Astrocyte of the spinal cord (primary cell): Measurements from ENCODE around the gene KMT5C.

Experiments used
- DNase-seq: peaks from one replicate; pipeline ENCODE4 v3.0.0; 2011; ENCODE audit warnings: low read depth, low spot score
- H3K4me3 ChIP-seq: 2 replicates; pipeline ENCODE4 v1.5.1; 2011; ENCODE audit warnings: low read depth, mild to moderate bottlenecking, low read length, moderate library complexity
- in situ Hi-C: cut with HindIII; loops from 2 replicates; pipeline ENCODE4 v1.10.0; 2017; ENCODE audit warnings: low sequenced_read_pairs
- TF ChIP-seq, protein P1 (sequence below): IDR thresholded peaks from 2 replicates; pipeline ENCODE4 v1.5.1; 2012; ENCODE audit warnings: low read depth, mild to moderate bottlenecking, low read length, inconsistent platforms

The KMT5C gene

DNA sequence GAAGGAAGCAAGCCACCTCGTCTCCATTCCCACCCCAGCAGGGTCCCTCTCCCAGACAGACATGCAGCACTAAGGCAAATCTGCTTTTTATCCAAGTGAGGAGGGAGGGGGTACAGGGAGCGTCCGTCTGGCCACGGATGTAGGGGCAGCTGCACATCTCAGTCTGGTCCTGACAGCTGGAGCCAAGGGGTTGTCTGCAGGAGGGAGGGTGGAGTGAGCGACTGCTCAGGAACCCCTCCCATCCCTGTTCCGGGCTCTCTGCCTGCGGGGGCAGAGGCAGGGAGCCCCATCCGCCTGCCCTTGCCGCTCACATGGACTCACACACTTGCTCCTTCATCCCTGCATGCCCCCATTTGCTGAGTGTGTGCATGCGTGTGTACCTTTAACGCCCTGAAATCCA lies 39.5 kb downstream of the KMT5C start:
- no peak for DNase-seq
- in situ Hi-C loops: no loop called here
- TF ChIP-seq, protein P1, sequence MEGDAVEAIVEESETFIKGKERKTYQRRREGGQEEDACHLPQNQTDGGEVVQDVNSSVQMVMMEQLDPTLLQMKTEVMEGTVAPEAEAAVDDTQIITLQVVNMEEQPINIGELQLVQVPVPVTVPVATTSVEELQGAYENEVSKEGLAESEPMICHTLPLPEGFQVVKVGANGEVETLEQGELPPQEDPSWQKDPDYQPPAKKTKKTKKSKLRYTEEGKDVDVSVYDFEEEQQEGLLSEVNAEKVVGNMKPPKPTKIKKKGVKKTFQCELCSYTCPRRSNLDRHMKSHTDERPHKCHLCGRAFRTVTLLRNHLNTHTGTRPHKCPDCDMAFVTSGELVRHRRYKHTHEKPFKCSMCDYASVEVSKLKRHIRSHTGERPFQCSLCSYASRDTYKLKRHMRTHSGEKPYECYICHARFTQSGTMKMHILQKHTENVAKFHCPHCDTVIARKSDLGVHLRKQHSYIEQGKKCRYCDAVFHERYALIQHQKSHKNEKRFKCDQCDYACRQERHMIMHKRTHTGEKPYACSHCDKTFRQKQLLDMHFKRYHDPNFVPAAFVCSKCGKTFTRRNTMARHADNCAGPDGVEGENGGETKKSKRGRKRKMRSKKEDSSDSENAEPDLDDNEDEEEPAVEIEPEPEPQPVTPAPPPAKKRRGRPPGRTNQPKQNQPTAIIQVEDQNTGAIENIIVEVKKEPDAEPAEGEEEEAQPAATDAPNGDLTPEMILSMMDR: no peak
- no peak overlapping the region for H3K4me3 ChIP-seq

DNA sequence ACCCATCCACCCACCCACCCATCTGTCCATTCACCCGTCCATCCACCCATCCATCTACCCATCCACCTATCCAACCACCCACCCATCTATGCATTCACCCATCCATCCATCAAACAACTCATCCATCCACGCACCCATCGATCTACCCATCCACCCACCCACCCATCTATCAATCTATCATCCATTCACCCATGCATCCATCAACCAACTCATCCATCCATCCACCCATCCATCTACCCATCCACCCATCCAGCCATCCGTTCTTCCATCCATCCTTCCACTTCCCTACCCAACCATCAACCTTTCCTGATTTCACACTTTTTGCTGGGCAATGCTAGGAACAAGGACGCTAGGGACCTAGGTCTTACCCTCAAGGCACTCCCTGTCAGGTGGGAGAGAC lies 42.3 kb downstream of the KMT5C start:
- in situ Hi-C loops: no loop called here
- TF ChIP-seq, protein P1: no peak
- H3K4me3 ChIP-seq: no peak overlapping the region
- no peak for DNase-seq

DNA sequence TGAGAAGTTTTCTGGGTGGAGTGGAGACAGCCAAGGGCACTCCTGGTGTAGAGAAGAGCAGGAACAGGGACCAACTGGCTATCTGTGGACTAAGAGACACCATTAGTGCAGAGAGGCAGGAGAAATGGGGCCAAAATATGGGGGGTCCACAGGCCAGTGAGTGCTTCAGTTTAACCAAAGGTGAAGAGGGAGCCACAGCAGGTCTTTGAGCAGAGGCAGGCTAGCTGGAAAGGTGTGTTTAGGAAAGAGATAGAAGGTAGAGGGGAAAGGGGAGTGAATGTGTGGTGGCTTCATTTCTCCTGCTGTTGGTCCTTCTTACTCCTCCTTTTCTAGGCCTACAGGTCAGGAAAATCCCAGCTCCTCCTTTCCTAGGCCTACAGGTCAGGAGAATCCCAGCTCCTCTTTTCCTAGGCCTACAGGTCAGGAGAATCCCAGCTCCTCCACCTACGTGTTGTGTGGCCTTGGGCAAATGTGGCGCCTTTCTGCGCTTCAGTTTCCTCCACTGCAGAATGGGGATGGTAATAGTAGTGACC lies 42.9 kb downstream of the KMT5C start:
- in situ Hi-C loops: no loop called here
- DNase-seq: no peak
- no peak overlapping the region for H3K4me3 ChIP-seq

DNA sequence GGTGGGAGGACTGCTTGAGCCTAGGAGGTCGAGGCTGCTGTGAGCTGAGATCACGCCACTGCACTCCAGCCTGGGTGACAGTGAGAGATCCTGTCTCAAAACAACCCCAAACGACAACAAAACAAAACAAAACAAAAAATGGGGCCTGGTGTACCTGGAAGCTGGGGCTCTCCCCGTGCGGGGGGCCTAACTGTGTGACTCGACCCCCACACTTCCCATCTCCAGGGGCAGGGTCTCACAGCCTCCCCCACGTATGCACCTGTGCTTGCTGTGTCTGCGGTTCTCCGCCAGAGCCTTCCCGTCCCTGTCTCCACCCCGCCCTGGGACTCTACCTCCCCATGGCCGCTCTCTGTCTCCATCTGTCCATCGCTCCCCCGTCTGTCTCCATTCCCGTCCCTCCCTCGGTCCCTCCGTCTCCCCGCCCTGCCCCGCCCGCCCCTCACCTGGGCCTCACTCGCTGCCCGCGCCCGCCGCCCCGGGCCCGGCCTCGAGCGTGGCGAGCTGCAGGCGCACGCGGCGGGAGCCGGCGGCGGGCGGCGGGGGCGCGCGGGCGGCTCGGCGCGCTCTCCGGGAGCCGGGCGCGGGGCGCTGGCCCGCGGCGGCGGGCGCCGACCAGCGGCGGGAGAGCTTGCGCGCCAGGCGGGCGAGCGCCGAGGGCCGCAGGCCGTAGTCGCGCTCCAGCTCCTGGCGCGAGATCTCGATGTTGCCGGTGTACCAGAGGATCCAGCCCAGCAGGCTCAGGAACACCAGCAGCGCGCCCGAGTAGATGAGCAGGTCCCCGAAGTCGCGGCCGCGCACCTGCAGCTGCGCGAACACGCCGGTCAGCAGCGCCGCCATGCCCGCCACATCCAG lies 43.8 kb downstream of the KMT5C start:
- in situ Hi-C loops: no loop called here
- H3K4me3 ChIP-seq: peak overlapping the region; percentile 40
- TF ChIP-seq, protein P1: no peak
- peak; percentile 68 for DNase-seq

More for the DNA sequence above, 42.9 kb downstream of the KMT5C start:
- TF ChIP-seq, protein P1: no peak

DNA sequence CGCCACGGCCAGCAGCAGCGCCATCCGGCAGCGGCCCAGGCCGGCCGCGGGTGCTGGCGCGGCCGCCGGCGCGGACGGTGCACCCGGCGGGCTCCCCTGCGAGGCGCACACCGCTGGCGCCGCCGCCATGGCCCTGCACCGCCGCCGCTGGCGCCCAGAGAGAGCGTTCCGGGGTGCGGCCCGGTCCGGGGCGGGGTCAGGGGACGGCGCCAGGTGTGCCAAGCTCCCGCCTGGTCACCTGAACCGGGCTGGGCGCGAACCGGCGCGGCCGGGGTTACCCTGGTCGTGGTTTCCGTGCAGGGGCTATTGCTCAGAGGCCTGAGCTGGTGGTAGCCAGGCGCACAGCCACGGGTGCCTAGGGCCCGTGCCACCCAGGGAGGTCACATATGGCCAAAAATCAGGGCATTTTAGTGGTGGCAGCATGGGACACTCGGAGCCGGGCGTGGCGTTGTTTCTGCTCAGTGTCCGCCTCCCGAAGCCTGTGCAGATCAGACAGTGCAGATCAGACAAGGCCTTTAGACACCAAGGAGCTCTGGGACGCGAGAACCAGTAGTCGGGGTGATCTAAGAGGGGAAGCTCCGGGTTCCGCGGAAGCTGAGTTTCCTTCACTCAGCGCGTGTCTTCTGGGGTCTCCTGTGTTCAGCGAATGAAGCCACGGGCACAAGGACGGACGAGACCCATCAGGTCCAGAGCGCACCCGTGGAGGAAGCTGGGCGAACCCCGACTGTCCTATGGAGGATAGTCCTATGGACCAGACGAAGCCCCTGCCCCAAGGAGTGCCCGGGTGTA lies 44.6 kb downstream of the KMT5C start, which contains the start of gene TMEM238:
TMEM238 (minus strand) TSS at position 162 of the 789 bp plus-strand sequence; CDS start at position 129, 33 bp downstream.
- peak within 1 kb of the TSS; percentile 99 for H3K4me3 ChIP-seq
- no peak for DNase-seq
- in situ Hi-C loops: no loop called here
- TF ChIP-seq, protein P1: no peak

DNA sequence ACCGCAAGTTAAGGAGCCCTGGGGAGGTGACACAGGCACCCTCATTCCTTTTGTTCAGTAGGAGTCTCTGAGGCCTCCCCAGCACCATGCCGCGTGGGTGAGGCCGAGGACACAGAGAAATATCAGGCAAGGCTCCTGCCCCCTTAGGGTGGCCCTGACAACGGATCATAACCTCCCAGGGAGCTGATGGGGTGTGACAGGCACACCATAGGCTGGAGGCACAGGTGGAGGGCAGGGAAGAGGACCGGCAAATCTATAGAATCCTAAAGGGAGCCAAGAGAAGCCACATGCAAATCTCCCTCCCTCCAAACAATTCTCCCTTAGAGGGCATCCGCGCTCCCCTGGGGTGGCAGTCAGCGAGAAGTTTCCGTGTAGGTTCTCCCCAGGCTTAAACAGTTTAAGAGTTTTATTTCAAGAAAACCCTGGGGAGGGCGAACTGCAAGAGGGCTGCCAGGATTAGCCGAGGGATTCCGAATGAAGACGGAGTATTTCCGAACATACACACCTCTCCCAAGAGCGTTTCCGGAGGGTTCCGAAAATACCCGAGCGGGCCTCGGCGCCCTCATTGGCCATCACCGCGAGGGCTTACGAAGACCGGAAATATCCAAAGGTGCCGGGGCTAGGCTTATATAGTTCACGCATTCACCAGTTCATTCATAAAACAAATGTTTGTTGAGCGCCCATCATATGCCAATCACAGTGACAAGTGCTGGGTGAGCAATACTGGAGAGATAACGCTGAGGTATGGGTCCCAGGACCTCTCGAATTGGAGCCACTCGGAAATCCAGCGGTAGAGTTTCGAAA lies 45.4 kb downstream of the KMT5C start:
- TF ChIP-seq, protein P1: no peak
- peak; percentile 98 for DNase-seq
- H3K4me3 ChIP-seq: peak overlapping the region; percentile 99
- in situ Hi-C loops: no loop called here
